HTERT RPE-1 (cell line): ENCODE results near the gene NECTIN3.

Experiments used
- in situ Hi-C: fragments of 300-500 bp; cut with MboI; formaldehyde crosslinking; loops from 4 replicates; pipeline ENCODE4 v1.14.3; 2020; ENCODE audit warnings: low sequenced_read_pairs

The NECTIN3 gene

GRCh38 chr3:111197485-111197884 lies 125.9 kb downstream of the NECTIN3 start:
- in situ Hi-C loops = no loop called here

GRCh38 chr3:111200027-111200426 lies 128.4 kb downstream of the NECTIN3 start:
- in situ Hi-C loops = no loop called here

GRCh38 chr3:111210003-111210711 lies 138.5 kb downstream of the NECTIN3 start:
- in situ Hi-C loops = no loop called here

GRCh38 chr3:111210866-111211564 lies 139.4 kb downstream of the NECTIN3 start:
- in situ Hi-C loops = no loop called here

GRCh38 chr3:111212511-111212910 lies 140.9 kb downstream of the NECTIN3 start:
- in situ Hi-C loops = no loop called here

- in situ Hi-C loops = no loop called here
Measured at GRCh38 chr3:111215481-111215880, 143.9 kb downstream of the NECTIN3 start.

GRCh38 chr3:111218615-111219014 lies 147.0 kb downstream of the NECTIN3 start:
- in situ Hi-C loops = no loop called here

GRCh38 chr3:111227216-111227615 lies 155.6 kb downstream of the NECTIN3 start:
- in situ Hi-C loops = no loop called here

- in situ Hi-C loops = no loop called here
Measured at GRCh38 chr3:111229301-111229700, 157.7 kb downstream of the NECTIN3 start.

- in situ Hi-C loops = no loop called here
Measured at GRCh38 chr3:111236836-111237713, 165.5 kb downstream of the NECTIN3 start.

GRCh38 chr3:111237946-111238345 lies 166.3 kb downstream of the NECTIN3 start:
- in situ Hi-C loops = no loop called here

- in situ Hi-C loops = no loop called here
Measured at GRCh38 chr3:111238885-111239284, 167.3 kb downstream of the NECTIN3 start.

GRCh38 chr3:111241960-111242359 lies 170.3 kb downstream of the NECTIN3 start:
- in situ Hi-C loops = no loop called here
